Type B pancreatic cell (in vitro differentiated cells): Measurements from ENCODE around the gene TPX2. TPM values are rescaled to one million over a fixed set of nuclear protein-coding genes. Genes with fewer than 3 reads are reported as not detected.

Experiments used
- DNase-seq: peaks from one replicate; pipeline ENCODE4 v3.0.0; 2021; ENCODE audit warnings: mixed read lengths; ENCODE audit not compliant: unreplicated experiment; ENCODE audit errors: extremely low spot score
- H3K27ac Mint-ChIP-seq: 2 replicates; pipeline ENCODE4 v1.8.0; 2021; ENCODE audit warnings: mild to moderate bottlenecking, mixed read lengths
- H3K27me3 Mint-ChIP-seq: 2 replicates; pipeline ENCODE4 v1.8.0; 2021; ENCODE audit warnings: mixed read lengths
- H3K36me3 Mint-ChIP-seq: 2 replicates; pipeline ENCODE4 v1.8.0; 2021; ENCODE audit warnings: mixed read lengths
- H3K4me1 Mint-ChIP-seq: one replicate; pipeline ENCODE4 v1.8.0; 2021; ENCODE audit warnings: mixed read lengths; ENCODE audit not compliant: unreplicated experiment
- H3K4me3 Mint-ChIP-seq: 2 replicates; pipeline ENCODE4 v1.8.0; 2021; ENCODE audit warnings: mild to moderate bottlenecking, mixed read lengths
- H3K9me3 Mint-ChIP-seq: 2 replicates; pipeline ENCODE4 v1.8.0; 2021; ENCODE audit warnings: mixed read lengths
- long read RNA-seq: library from polyadenylated mRNA; unstranded; transcript quantifications from one replicate; pipeline ENCODE4 v2.0.0, GENCODE V29; 2020
- total RNA-seq: library from RNA; stranded (reverse); gene quantifications from 2 replicates; pipeline ENCODE4 v1.2.1, GENCODE V29; 2021; ENCODE audit warnings: low replicate concordance
- TF ChIP-seq, protein P1 (sequence below): fragments of 200-600 bp; sonication (generic); conservative IDR thresholded peaks from 2 replicates; pipeline ENCODE4 v1.5.0; 2021; ENCODE audit warnings: antibody characterized with exemption, mild to moderate bottlenecking

TPX2 gene, protein sequence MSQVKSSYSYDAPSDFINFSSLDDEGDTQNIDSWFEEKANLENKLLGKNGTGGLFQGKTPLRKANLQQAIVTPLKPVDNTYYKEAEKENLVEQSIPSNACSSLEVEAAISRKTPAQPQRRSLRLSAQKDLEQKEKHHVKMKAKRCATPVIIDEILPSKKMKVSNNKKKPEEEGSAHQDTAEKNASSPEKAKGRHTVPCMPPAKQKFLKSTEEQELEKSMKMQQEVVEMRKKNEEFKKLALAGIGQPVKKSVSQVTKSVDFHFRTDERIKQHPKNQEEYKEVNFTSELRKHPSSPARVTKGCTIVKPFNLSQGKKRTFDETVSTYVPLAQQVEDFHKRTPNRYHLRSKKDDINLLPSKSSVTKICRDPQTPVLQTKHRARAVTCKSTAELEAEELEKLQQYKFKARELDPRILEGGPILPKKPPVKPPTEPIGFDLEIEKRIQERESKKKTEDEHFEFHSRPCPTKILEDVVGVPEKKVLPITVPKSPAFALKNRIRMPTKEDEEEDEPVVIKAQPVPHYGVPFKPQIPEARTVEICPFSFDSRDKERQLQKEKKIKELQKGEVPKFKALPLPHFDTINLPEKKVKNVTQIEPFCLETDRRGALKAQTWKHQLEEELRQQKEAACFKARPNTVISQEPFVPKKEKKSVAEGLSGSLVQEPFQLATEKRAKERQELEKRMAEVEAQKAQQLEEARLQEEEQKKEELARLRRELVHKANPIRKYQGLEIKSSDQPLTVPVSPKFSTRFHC
- 45.0 and 130 TPM in 2 replicates for total RNA-seq
- long read RNA-seq, transcript TPX2-201 (18 exons, 3,497 nt): major isoform, 90 of 204 reads
- long read RNA-seq, partial matches to known transcripts: 79 of 204 reads
- long read RNA-seq, other reads (novel, unspliced or antisense): 35 of 204 reads

DNA sequence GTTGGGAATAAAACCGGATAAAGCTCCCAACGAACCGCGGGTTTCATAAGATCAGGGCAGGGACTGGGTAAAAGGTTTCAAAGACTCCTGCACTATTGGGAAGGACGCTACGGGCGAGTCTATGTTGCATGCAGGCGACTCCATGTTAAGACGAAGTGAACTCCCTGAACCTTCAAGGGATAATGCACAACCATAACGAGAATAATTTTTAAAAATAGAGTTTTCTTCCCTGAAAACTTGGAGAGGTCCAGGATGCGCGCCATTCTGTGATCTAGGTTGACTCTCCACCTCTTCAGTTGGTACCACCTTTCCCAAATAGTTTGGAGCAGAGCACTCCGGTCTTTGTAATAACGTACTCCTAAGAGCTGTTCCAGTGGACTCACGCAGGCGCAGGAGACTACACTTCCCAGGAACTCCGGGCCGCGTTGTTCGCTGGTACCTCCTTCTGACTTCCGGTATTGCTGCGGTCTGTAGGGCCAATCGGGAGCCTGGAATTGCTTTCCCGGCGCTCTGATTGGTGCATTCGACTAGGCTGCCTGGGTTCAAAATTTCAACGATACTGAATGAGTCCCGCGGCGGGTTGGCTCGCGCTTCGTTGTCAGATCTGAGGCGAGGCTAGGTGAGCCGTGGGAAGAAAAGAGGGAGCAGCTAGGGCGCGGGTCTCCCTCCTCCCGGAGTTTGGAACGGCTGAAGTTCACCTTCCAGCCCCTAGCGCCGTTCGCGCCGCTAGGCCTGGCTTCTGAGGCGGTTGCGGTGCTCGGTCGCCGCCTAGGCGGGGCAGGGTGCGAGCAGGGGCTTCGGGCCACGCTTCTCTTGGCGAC is at the start of gene TPX2:
TSS of gene TPX2 (plus strand) at position 562 of the 821 bp plus-strand sequence. CDS start 18,187 bp downstream, outside the sequence.
- Mint-ChIP-seq H3K9me3 (no peaks in the 10 kb centered on the region), H3K4me3 (no peak within 1 kb of the TSS), H3K36me3 (no peaks in the 10 kb centered on the region), H3K27ac (no peak within 1 kb of the TSS), H3K27me3 (no peaks in the 10 kb centered on the region), H3K4me1 (no peaks in the 10 kb centered on the region)
- TF ChIP-seq, protein P1, sequence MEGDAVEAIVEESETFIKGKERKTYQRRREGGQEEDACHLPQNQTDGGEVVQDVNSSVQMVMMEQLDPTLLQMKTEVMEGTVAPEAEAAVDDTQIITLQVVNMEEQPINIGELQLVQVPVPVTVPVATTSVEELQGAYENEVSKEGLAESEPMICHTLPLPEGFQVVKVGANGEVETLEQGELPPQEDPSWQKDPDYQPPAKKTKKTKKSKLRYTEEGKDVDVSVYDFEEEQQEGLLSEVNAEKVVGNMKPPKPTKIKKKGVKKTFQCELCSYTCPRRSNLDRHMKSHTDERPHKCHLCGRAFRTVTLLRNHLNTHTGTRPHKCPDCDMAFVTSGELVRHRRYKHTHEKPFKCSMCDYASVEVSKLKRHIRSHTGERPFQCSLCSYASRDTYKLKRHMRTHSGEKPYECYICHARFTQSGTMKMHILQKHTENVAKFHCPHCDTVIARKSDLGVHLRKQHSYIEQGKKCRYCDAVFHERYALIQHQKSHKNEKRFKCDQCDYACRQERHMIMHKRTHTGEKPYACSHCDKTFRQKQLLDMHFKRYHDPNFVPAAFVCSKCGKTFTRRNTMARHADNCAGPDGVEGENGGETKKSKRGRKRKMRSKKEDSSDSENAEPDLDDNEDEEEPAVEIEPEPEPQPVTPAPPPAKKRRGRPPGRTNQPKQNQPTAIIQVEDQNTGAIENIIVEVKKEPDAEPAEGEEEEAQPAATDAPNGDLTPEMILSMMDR: peak; percentile 61
- DNase-seq: peak; percentile 96

DNA sequence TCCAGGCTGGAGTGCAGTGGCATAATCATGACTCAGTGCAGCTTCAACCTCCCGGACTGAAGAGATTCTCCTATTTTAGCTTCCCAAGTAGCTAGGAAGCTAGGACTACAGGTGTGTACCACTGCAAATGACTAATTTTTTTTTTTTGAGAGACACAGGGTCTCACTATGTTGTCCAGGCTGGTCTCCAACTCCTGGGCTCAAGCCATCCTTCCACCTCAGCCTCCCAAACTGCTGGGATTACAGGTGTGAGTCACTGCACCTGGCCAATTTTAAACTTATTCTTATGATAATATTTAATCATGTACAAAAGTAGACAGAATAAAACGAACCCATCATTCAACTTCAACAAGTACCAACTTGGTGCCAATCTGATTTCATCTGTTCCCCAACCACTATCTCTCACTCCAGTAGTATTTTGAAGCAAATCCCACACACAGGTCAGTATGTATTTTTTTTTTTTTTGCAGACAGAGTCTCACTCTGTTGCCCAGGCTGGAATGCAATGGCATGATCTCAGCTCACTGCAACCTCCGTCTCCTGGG is 48.9 kb upstream of the TPX2 start:
- Mint-ChIP-seq H3K4me3 (no peak overlapping the region), H3K9me3 (no peaks in the 10 kb centered on the region), H3K4me1 (peaks cover 39% of the 10 kb centered on the region), H3K27me3 (no peaks in the 10 kb centered on the region), H3K27ac (peak overlapping the region; percentile 26), H3K36me3 (peaks cover 42% of the 10 kb centered on the region)
- DNase-seq: no peak
- TF ChIP-seq, protein P1: no peak

GRCh38 chr20:31691646-31692275 is 47.3 kb upstream of the TPX2 start:
- peaks cover 39% of the 10 kb centered on the region for H3K36me3 Mint-ChIP-seq
- peaks cover 27% of the 10 kb centered on the region for H3K4me1 Mint-ChIP-seq
- no peak for DNase-seq
- H3K27ac Mint-ChIP-seq: peak overlapping the region; percentile 63
- H3K9me3 Mint-ChIP-seq: no peaks in the 10 kb centered on the region
- H3K27me3 Mint-ChIP-seq: no peaks in the 10 kb centered on the region
- H3K4me3 Mint-ChIP-seq: peak overlapping the region; percentile 15
- TF ChIP-seq, protein P1: no peak

DNA sequence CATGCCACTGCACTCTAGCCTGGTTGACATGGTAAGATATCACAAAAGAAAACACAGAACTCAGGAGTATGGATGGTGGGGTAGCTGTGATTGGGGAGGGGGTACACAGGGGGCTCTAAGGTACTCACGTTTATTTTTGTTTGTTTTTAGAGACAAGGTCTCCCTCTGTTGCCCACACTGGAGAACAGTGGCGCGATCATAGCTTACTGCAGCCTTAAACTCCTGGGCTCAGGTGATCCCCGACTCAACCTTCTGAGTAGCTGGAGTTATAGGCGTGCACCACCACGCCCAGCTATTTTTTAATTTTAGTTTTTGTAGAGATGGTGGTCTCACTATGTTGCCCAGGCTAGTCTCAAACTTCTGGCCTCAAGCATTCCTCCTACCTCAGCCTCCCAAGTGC is 45.7 kb upstream of the TPX2 start:
- no peak for DNase-seq
- Mint-ChIP-seq H3K9me3 (no peaks in the 10 kb centered on the region), H3K4me3 (no peak overlapping the region), H3K36me3 (peaks cover 35% of the 10 kb centered on the region), H3K27ac (peak overlapping the region; percentile 31), H3K4me1 (peaks cover 27% of the 10 kb centered on the region), H3K27me3 (no peaks in the 10 kb centered on the region)
- TF ChIP-seq, protein P1: no peak
